LoVo (cell line): Measurements from ENCODE around the gene HTRA2.
A peak's percentile ranks its signal among the peaks of the same experiment; 100 is the strongest.

Experiments used
- DNase-seq: peaks from one replicate; pipeline ENCODE4 v3.0.0-alpha.2; 2016; ENCODE audit warnings: low spot score

Gene HTRA2

DNA sequence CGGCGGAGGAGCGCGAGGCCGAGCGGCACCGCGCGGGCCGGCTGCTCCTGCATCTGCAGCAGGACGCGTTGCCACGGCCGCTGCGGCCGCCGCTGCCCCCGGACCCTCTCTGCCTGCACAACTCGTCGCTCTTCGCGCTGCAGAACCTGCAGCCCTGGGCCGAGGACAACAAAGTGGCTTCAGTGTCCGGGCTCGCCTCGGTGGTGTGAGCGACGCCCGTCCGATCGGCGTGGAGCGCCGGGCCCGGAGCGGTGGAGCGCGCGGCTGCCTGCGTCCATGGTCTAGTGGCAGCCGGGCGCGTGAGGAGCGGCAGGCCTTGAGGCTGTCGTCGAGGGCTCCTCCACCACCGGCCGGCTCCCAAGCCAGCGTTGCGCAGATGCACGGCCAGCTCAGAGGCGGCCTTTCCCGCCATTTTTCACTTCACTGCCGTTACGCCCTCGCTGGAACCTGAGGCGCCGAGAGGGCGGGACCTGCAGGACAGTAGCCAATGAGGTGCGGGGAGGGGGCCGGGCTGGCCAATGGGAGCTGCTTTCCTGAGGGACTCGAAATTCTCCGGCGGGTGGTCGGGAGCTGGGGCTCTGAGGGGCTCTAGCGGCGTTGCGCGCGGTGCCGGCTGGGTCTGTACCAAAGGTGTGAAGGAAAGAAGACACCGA, 13.6 kb upstream of the HTRA2 start:
- DNase-seq: no peak

GRCh38 chr2:74516650-74517049, 13.1 kb upstream of the HTRA2 start:
- DNase-seq: no peak

GRCh38 chr2:74522516-74522915, 7.2 kb upstream of the HTRA2 start:
- DNase-seq: no peak

DNA sequence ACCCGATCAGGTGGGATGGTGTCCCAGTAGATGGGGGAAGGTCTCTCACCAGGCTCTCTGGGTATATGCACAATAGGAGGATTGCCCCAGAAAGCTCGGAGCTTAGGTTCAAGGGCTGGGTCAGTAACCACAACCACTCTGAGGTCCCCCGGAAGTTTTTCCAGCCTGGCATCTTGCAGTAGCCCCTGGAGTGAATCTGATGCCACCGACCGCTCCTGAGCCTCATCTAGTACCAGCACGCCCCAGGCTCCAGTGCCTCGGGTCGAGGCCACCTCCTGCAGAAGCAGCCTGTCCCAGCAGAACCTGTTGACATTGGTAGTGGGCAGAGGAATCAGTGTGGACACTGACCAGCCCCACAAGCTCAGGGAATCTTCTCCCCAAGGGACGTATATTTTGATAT, 5.7 kb upstream of the HTRA2 start:
- no peak for DNase-seq

DNA sequence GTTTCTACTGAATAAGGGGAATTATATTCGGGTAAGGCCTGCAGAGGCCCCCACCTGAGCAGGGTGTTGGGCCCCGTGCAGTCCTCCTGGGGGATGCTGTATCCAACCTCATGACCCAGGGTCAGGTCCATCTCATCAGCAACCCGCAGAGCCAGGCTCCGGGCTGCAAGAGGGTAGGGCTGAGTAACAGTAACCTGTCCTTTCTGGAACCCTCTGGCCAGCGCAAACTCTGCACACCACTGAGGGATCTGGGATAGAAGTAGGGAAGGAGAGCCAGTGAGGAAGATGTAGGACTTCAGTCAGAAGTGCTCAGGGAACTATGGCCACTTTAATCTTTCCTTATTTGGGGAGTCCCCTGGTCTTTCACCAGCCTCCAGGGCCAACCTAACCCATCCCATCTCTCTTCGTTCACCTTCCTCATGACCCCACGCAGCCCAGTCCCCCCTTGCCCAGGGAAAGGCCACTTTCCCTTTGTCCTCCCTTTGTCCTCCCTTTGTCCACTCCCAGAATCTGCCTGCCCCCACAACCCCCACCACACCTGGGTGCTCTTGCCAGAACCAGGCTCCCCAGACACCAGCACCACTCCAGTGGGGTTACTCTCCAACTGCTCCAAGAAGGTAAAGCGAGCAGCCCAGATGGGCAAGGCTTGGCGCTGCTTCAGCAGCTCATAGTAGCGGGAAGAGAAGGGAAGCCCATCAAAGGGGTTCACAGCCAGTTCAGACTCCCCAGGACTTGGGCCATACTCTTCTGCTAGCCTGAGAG, 4.6 kb upstream of the HTRA2 start:
- no peak for DNase-seq

- DNase-seq: peak; percentile 47
Observed at GRCh38 chr2:74525717-74526648, 3.8 kb upstream of the HTRA2 start, which contains the start of gene DQX1. Gene DQX1 (minus strand): TSS chr2:74526231. CDS start chr2:74525729, 502 bp downstream.

- no peak for DNase-seq
Observed at GRCh38 chr2:74526649-74527230, 3.0 kb upstream of the HTRA2 start.

GRCh38 chr2:74527741-74528140, 2.0 kb upstream of the HTRA2 start:
- no peak for DNase-seq

GRCh38 chr2:74528600-74529356, 955 bp upstream of the HTRA2 start:
- DNase-seq: no peak

GRCh38 chr2:74530239-74531187, 780 bp downstream of the HTRA2 start:
- DNase-seq: peak; percentile 33

DNA sequence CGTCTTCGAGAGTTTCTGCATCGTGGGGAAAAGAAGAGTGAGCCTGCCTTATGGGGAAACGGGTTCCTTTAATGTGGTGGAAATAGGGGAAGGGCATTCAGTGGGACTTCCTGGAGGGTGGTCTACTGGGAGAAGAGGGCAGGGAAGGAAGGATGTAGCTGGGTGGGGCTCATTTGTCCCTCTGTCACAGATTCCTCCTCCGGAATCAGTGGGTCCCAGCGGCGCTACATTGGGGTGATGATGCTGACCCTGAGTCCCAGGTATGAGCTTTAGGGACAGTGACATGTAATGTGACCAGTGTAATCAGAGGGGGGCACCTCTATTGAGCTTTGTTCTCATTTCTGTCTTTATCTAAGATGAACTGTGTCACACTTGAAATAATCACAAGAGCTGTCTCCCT, 1.9 kb downstream of the HTRA2 start:
- DNase-seq: no peak

- DNase-seq: peak; percentile 22
Observed at GRCh38 chr2:74532222-74532621, 2.5 kb downstream of the HTRA2 start.

- no peak for DNase-seq
Observed at GRCh38 chr2:74533464-74533863, 3.7 kb downstream of the HTRA2 start.

DNA sequence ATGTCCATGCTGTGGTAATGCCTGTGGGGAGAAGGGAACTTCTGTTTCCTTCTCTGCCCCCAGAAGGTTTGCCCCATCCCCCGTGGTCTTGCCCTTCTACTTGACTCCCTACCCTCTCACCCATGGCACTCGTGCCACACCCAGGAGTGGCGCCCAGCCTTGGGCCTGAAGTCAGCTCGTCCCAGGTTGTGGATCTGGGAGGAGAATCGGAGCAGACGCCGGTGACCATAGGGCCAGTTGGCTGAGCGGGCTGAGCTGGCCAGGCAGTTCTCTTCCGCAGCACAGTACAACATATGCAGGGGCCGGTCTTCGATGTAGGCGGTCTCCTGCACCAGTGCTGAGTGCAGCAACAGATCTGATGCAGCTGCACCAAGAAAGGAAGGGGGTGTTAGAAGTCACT, 4.7 kb downstream of the HTRA2 start:
- no peak for DNase-seq

- no peak for DNase-seq
Observed at GRCh38 chr2:74535440-74535965, 5.8 kb downstream of the HTRA2 start.

GRCh38 chr2:74536166-74536950, 6.6 kb downstream of the HTRA2 start:
- DNase-seq: no peak

DNA sequence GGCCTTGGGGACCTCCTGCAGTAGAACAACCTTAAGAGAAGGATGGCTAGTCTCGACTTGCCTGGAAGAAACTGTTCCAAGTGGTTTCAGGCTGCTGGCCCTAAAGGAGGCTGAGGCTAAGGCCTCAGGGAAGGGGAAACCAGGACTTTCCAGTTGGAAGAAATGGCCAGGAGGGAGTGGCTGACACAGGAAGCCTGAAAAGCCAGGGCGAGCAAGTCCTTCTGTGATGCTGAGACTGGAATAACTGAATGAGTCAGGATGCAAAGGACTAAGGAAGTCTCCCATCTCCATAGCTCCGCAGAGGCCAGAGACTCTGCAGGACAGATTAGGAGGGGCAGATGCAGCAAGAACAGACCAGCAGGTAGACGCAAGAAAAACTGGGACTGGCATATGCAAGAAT, 7.4 kb downstream of the HTRA2 start:
- no peak for DNase-seq

- no peak for DNase-seq
Observed at GRCh38 chr2:74538881-74539339, 9.2 kb downstream of the HTRA2 start.

GRCh38 chr2:74540291-74540690, 10.6 kb downstream of the HTRA2 start:
- DNase-seq: no peak
